SK-N-SH (cell line): Measurements from ENCODE around the gene ACYP2. TPM values are rescaled to one million over a fixed set of nuclear protein-coding genes. Genes with fewer than 3 reads are reported as not detected.
"Not testable (repeated sequence)": the region's sequence is repeated elsewhere in the genome, so short reads cannot be mapped to it uniquely, and the experiment has no call there.

ENCODE experiments used
- CTCF ChIA-PET: fragments of 300-600, 350-600 bp; formaldehyde crosslinking; extraction: SDS; loops from one replicate; lab custom pipeline; 2021; lab: Yijun Ruan, JAX
- POLR2A ChIA-PET: fragments of 350-600 bp; sonication (Branson Sonifier 250); formaldehyde crosslinking; extraction: SDS; loops from one replicate; lab custom pipeline; 2020; ENCODE audit warnings: antibody characterized with exemption, inconsistent platforms; lab: Yijun Ruan, JAX
- DNase-seq: peaks from one replicate; pipeline ENCODE4 v3.0.0; 2012
- H2AFZ ChIP-seq: fragments of 200-600 bp; sonication (generic); 2 replicates; pipeline ENCODE4 v1.8.1; 2016; ENCODE audit warnings: antibody characterized with exemption, mild to moderate bottlenecking, low read depth
- H3F3A ChIP-seq: fragments of 200-600 bp; sonication (generic); replicated peaks from 2 replicates; pipeline ENCODE3; 2016; ENCODE audit warnings: antibody characterized with exemption, mild to moderate bottlenecking; ENCODE audit not compliant: insufficient read depth
- H3K27ac ChIP-seq, 2 experiments: fragments of 200-500 bp in 1 of 2; fragments of 200-600 bp in 1 of 2; sonication (Bioruptor generic) in 1 of 2; sonication (generic), shearing (Covaris generic) in 1 of 2; 2 replicates each; pipeline versions ENCODE4 v1.5.1 to v1.6.1; 2014 to 2016; ENCODE audit warnings: low read depth in 2 of 2, inconsistent platforms in 1 of 2, low read length in 1 of 2, mild to moderate bottlenecking in 1 of 2, mixed read lengths in 1 of 2
- H3K27me3 ChIP-seq: fragments of 200-600 bp; sonication (generic), shearing (Covaris generic); 2 replicates; pipeline ENCODE4 v1.6.1; 2016; ENCODE audit warnings: mixed run types; ENCODE audit not compliant: insufficient read depth
- H3K36me3 ChIP-seq, 2 experiments: fragments of 200-500 bp in 1 of 2; fragments of 200-600 bp in 1 of 2; sonication (Bioruptor generic) in 1 of 2; sonication (generic) in 1 of 2; replicated peaks in 1 of 2; 2 replicates each; pipeline versions ENCODE3 to v1.5.1; 2014 to 2016; ENCODE audit warnings: low read length in 1 of 2, mild to moderate bottlenecking in 1 of 2; ENCODE audit not compliant: insufficient read depth in 2 of 2, control insufficient read depth in 1 of 2
- H3K4me1 ChIP-seq, 2 experiments: fragments of 200-500 bp in 1 of 2; fragments of 200-600 bp in 1 of 2; sonication (Bioruptor generic) in 1 of 2; sonication (generic), shearing (Covaris generic) in 1 of 2; 2 replicates each; pipeline versions ENCODE4 v1.5.1 to v1.6.1; 2014 to 2016; ENCODE audit warnings: low read depth in 1 of 2, low read length in 1 of 2, mixed run types in 1 of 2; ENCODE audit not compliant: insufficient read depth in 2 of 2, control insufficient read depth in 1 of 2
- H3K4me2 ChIP-seq: fragments of 200-600 bp; sonication (generic), shearing (Covaris generic); 2 replicates; pipeline ENCODE4 v1.6.1; 2017; ENCODE audit warnings: mixed run types
- H3K4me3 ChIP-seq, 2 experiments: fragments of 200-500 bp in 1 of 2; fragments of 200-600 bp in 1 of 2; sonication (Bioruptor generic) in 1 of 2; sonication (generic), shearing (Covaris generic) in 1 of 2; 2 replicates each; pipeline versions ENCODE4 v1.5.1 to v1.8.1; 2014 to 2016; ENCODE audit warnings: low read depth in 2 of 2, inconsistent platforms in 1 of 2, low read length in 1 of 2, mild to moderate bottlenecking in 1 of 2, mixed read lengths in 1 of 2, moderate library complexity in 1 of 2
- H3K79me2 ChIP-seq: fragments of 200-600 bp; sonication (generic); 2 replicates; pipeline ENCODE4 v1.8.1; 2017; ENCODE audit warnings: mild to moderate bottlenecking; ENCODE audit not compliant: insufficient read depth
- H3K9ac ChIP-seq: fragments of 200-600 bp; sonication (generic); 2 replicates; pipeline ENCODE4 v1.6.1; 2017; ENCODE audit warnings: mixed run types
- H3K9me2 ChIP-seq: fragments of 200-600 bp; sonication (generic); 2 replicates; pipeline ENCODE4 v1.6.1; 2017; ENCODE audit warnings: mixed run types
- H3K9me3 ChIP-seq: fragments of 200-600 bp; sonication (generic); 2 replicates; pipeline ENCODE4 v1.6.1; 2017; ENCODE audit warnings: mixed run types, mild to moderate bottlenecking, moderate library complexity
- H4K20me1 ChIP-seq: fragments of 200-600 bp; sonication (generic); 2 replicates; pipeline ENCODE4 v1.6.1; 2017; ENCODE audit warnings: mild to moderate bottlenecking, mixed run types; ENCODE audit not compliant: insufficient read depth
- EP300 ChIP-seq, 2 experiments: IDR thresholded peaks; 2 replicates each; pipeline versions ENCODE4 v1.4.0 to v1.6.1; 2012; ENCODE audit warnings: borderline replicate concordance in 1 of 2, low read depth in 1 of 2, low read length in 1 of 2
- FOSL2 ChIP-seq: IDR thresholded peaks from 2 replicates; pipeline ENCODE4 v1.4.0; 2012; ENCODE audit warnings: low read depth, mild to moderate bottlenecking, moderate library complexity, borderline replicate concordance
- FOXM1 ChIP-seq: IDR thresholded peaks from 2 replicates; pipeline ENCODE4 v1.4.0; 2012; ENCODE audit warnings: low read depth, mild to moderate bottlenecking
- GABPA ChIP-seq: IDR thresholded peaks from 2 replicates; pipeline ENCODE4 v1.4.0; 2012; ENCODE audit warnings: low read depth, mild to moderate bottlenecking
- GATA2 ChIP-seq: sonication (generic); formaldehyde crosslinking; IDR thresholded peaks from 2 replicates; pipeline ENCODE4 v1.5.0; 2020; ENCODE audit warnings: mild to moderate bottlenecking, missing genetic modification reagents
- IRF3 ChIP-seq: fragments of 150-350 bp; IDR thresholded peaks from 2 replicates; pipeline ENCODE4 v1.6.1; 2016; ENCODE audit warnings: mild to moderate bottlenecking, low read depth, low read length
- JUND ChIP-seq: IDR thresholded peaks from 2 replicates; pipeline ENCODE4 v1.4.0; 2012
- MAX ChIP-seq: IDR thresholded peaks from 2 replicates; pipeline ENCODE4 v1.4.0; 2012; ENCODE audit warnings: low read depth
- MXI1 ChIP-seq: IDR thresholded peaks from 2 replicates; pipeline ENCODE4 v1.6.1; 2012; ENCODE audit warnings: mild to moderate bottlenecking, low read depth, low read length, improper control_type of control experiment
- PBX3 ChIP-seq: IDR thresholded peaks from 2 replicates; pipeline ENCODE4; 2012
- RCOR1 ChIP-seq: fragments of 150-350 bp; IDR thresholded peaks from 2 replicates; pipeline ENCODE4 v1.6.1; 2017; ENCODE audit warnings: antibody characterized with exemption, low read length
- RFX5 ChIP-seq: IDR thresholded peaks from 2 replicates; pipeline ENCODE4 v1.6.1; 2012; ENCODE audit warnings: mild to moderate bottlenecking, improper control_type of control experiment, low read length
- RXRA ChIP-seq: IDR thresholded peaks from 2 replicates; pipeline ENCODE4 v1.4.0; 2012; ENCODE audit warnings: low read depth, mild to moderate bottlenecking, borderline replicate concordance
- SIN3A ChIP-seq: IDR thresholded peaks from 2 replicates; pipeline ENCODE4 v1.6.1; 2012; ENCODE audit warnings: low read depth, mild to moderate bottlenecking, low read length, moderate library complexity, borderline replicate concordance
- SMC3 ChIP-seq: IDR thresholded peaks from 2 replicates; pipeline ENCODE4 v1.6.1; 2012; ENCODE audit warnings: low read depth, low read length, improper control_type of control experiment
- TAF1 ChIP-seq: IDR thresholded peaks from 2 replicates; pipeline ENCODE4 v1.6.1; 2012; ENCODE audit warnings: low read depth, mild to moderate bottlenecking, low read length, moderate library complexity, borderline replicate concordance
- USF2 ChIP-seq: fragments of 150-350 bp; IDR thresholded peaks from 2 replicates; pipeline ENCODE4 v1.6.1; 2017; ENCODE audit warnings: antibody characterized with exemption, low read length, low read depth, borderline replicate concordance
- YY1 ChIP-seq: IDR thresholded peaks from 2 replicates; pipeline ENCODE4 v1.4.0; 2012; ENCODE audit warnings: low read depth, mild to moderate bottlenecking
- WGBS: methylation state at CpG from one replicate; pipeline ENCODE4 v1.1.6; 2017; ENCODE audit warnings: low lambda C conversion rate; 5-methylcytosine and 5-hydroxymethylcytosine counted together
- polyA plus RNA-seq, 3 experiments: library from polyadenylated mRNA; depleted of rRNA; stranded (reverse); fragments of >200 nt; gene quantifications; 2 replicates each; pipeline ENCODE4 v1.2.3, GENCODE V29; 2012
- TF ChIP-seq, protein P1 (sequence below): fragments of 200-600 bp; sonication (generic); IDR thresholded peaks from 2 replicates; pipeline ENCODE4 v1.6.1; 2017; ENCODE audit warnings: antibody characterized with exemption, mild to moderate bottlenecking, moderate library complexity

ACYP2 gene
- polyA plus RNA-seq, 1 of the 3 experiments (the other 2 are of a cell fraction) = 8.8 TPM

- no peak for TF ChIP-seq PBX3
- TF ChIP-seq MAX = no peak
- no peak for TF ChIP-seq RFX5
- TF ChIP-seq IRF3 = no peak
- no peak for TF ChIP-seq TAF1
- peak; percentile 91 for TF ChIP-seq GATA2
- TF ChIP-seq EP300 (IDR thresholded peaks at IDR 0.05; ENCODE audit: borderline replicate concordance in 1 of 2, low read depth in 1 of 2, low read length in 1 of 2) = peak in 1 of 2 experiments; percentile 80; a peak in 2 of 4 replicates
- TF ChIP-seq, protein P1, sequence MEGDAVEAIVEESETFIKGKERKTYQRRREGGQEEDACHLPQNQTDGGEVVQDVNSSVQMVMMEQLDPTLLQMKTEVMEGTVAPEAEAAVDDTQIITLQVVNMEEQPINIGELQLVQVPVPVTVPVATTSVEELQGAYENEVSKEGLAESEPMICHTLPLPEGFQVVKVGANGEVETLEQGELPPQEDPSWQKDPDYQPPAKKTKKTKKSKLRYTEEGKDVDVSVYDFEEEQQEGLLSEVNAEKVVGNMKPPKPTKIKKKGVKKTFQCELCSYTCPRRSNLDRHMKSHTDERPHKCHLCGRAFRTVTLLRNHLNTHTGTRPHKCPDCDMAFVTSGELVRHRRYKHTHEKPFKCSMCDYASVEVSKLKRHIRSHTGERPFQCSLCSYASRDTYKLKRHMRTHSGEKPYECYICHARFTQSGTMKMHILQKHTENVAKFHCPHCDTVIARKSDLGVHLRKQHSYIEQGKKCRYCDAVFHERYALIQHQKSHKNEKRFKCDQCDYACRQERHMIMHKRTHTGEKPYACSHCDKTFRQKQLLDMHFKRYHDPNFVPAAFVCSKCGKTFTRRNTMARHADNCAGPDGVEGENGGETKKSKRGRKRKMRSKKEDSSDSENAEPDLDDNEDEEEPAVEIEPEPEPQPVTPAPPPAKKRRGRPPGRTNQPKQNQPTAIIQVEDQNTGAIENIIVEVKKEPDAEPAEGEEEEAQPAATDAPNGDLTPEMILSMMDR = 0 out of 2 replicates have a peak, but pooled peaks have one; percentile 9
- TF ChIP-seq SMC3 = peak; percentile 35; the same call in 1 of the 2 replicates
Measured at GRCh38 chr2:54107903-54108615, 7.4 kb upstream of the ACYP2 start (continued).

- no peaks in the 10 kb centered on the region for H3F3A ChIP-seq
- H3K4me2 ChIP-seq = no peak overlapping the region
- H3K4me1 ChIP-seq = peaks cover 0 to 28% of the 10 kb centered on the region in 2 experiments; a peak in 2 of 4 replicates
- no peak overlapping the region for H3K9ac ChIP-seq
- no peak overlapping the region; a peak in 1 of 4 replicates for H3K27ac ChIP-seq
- WGBS = 84% methylated on average over 3 of the region's 3 CpGs
- H4K20me1 ChIP-seq = no peaks in the 10 kb centered on the region
- H3K79me2 ChIP-seq = peaks cover 9% of the 10 kb centered on the region; the same call in 1 of the 2 replicates
- ChIA-PET CTCF (interaction anchor here (2.7 kb wide), 1 partner anchor 595 kb away, joined by 17 read pairs; no protein-coding TSS in a partner anchor), POLR2A (no interaction called here)
- no peak for DNase-seq
- no peaks in the 10 kb centered on the region for H3K9me2 ChIP-seq
- H2AFZ ChIP-seq = no peak overlapping the region
- TF ChIP-seq MXI1 (no peak), SIN3A (no peak), FOXM1 (no peak), FOSL2 (no peak), PBX3 (no peak), RCOR1 (no peak), GABPA (no peak), RXRA (no peak), JUND (no peak), USF2 (no peak), YY1 (no peak)
- H3K27me3 ChIP-seq = no peaks in the 10 kb centered on the region
- no peaks in the 10 kb centered on the region for H3K36me3 ChIP-seq
- H3K4me3 ChIP-seq = no peak overlapping the region
- no peaks in the 10 kb centered on the region for H3K9me3 ChIP-seq
Measured at GRCh38 chr2:54109848-54110247, 5.6 kb upstream of the ACYP2 start.

- not testable (repeated sequence) for DNase-seq, H3K9me2 ChIP-seq, H3K9me3 ChIP-seq, H3F3A ChIP-seq, H3K36me3 ChIP-seq, H4K20me1 ChIP-seq, H3K27me3 ChIP-seq
- Histone ChIP-seq H2AFZ (peak overlapping the region; percentile 92; the same call in 1 of the 2 replicates), H3K27ac (peak overlapping the region; percentile 98 to 100; a peak in 3 of 4 replicates), H3K4me2 (peak overlapping the region; percentile 86), H3K9ac (peak overlapping the region; percentile 100; the same call in 1 of the 2 replicates), H3K79me2 (peaks cover 12% of the 10 kb centered on the region; the same call in 1 of the 2 replicates), H3K4me1 (peaks cover 0 to 11% of the 10 kb centered on the region in 2 experiments; a peak in 2 of 4 replicates), H3K4me3 (peak overlapping the region; percentile 76 to 78)
- CTCF ChIA-PET = interaction anchor here (0.6 to 2.3 kb wide), 4 partner anchors 10 to 590 kb away, joined by 3 to 8 read pairs (median 4); no protein-coding TSS in a partner anchor
- POLR2A ChIA-PET = interaction anchor here (1.1 to 1.5 kb wide), 2 partner anchors 8 to 216 kb away, joined by 3 to 4 read pairs; a partner anchor contains a TSS
- 95% methylated on average over 6 of the region's 6 CpGs for WGBS
Measured at GRCh38 chr2:54114479-54114878, 936 bp upstream of the ACYP2 start.
